ENCODE results near the gene HNRNPL.
"Not testable (repeated sequence)": the region's sequence is repeated elsewhere in the genome, so short reads cannot be mapped to it uniquely, and the experiment has no call there.

HNRNPL gene

DNA sequence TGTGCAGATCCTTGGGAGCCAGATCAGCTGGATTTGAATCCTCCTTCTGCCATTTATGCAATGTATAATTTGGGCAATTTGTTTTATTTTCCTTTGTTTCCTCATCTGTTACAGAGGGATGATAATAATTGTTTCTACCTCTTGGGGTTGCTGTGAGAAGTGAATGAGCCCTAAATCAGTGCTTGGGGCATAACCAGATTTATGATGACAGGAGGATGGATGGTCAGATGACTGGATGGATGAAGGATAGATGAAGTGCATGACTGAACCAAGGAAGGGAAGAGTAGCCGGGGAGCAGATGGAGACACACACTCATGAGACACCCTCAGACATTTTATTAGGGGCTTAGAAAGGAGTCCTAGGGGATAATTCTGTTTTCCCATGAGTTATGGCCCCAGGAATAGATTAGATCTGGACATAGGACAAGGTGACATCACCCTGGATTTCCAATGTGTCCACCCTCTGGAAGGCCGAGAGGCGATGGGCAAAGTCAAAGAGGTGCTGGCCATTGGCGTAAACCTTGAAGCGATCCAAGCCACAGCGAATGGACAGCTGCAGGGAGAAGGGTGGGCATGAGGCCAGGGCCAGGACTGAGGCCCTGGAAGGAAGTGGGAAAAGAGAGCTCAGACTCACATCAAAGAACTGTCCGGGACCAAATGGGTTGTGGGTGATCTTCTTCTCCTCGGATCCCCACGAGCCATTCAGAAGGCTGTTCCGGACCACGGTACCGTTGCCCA, 48.3 kb downstream of the HNRNPL start:
- no peak for DNase-seq (ENCODE audit: low read depth)

DNA sequence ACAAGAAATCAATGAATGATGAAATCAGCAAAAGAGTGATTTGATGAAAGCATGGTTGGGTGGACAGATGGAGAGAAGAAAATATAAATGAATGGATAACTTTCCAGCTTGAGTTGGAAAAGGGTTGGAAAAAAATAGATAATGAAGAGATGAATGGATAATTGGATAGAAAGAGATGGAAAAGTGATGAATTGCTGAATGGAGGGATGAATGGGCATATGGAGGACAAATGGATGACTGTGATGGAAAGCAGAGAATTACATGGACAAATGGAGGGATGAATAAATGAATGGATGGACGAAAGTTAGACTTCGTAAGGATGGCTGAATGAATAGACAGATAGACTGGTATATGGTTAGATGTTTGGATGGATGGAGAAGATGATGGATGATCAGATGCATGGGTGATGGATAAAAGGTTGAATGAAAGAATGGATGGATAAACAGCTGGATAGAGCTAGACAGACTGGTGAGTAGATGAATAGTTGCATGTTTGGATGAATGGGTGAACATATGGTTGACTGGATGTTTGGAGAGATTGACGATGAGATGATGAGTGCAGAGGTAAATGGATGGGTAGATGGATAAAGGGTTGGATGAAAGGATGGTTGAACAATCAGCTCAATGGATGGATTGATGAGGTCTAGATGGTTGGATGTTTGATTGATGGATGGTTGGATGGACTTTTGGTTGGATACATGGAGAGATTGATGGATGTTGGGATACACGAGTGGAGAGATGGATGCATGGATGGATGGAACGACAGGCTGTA, 49.0 kb downstream of the HNRNPL start:
- DNase-seq (ENCODE audit: low read depth) = no peak

DNA sequence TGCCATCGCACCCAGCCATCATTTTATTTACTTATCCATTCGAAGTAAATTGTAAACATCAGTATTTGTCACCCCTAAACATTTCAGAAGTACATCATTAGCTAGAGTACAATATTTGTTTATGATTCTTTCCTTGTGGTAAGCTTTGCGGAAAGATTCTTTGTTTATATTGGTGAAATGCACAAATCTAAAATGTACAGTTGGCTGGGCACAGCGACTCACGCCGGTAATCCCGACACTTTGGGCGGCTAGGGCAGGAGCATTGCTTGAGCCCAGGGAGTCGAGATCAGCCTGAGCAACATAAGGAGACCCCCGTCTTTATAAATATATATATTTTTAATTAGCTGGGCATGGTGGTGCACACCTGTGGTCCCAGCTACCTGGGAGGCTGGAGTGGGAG, 50.7 kb downstream of the HNRNPL start:
- DNase-seq (ENCODE audit: low read depth) = no peak

DNA sequence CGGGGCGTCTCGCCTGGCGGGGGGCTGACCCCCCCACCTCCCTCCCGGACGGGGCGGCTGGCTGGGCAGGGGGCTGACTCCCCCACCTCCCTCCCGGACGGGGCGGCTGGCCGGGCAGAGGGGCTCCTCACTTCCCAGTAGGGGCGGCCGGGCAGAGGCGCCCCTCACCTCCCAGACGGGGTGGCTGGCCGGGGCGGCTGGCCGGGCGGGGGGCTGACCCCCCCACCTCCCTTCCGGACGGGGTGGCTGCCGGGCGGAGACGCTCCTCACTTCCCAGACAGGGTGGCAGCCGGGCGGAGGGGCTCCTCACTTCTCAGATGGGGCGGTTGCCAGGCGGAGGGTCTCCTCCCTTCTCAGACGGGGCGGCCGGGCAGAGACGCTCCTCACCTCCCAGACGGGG, 52.0 kb downstream of the HNRNPL start:
- not testable (repeated sequence) for DNase-seq (ENCODE audit: low read depth)

DNA sequence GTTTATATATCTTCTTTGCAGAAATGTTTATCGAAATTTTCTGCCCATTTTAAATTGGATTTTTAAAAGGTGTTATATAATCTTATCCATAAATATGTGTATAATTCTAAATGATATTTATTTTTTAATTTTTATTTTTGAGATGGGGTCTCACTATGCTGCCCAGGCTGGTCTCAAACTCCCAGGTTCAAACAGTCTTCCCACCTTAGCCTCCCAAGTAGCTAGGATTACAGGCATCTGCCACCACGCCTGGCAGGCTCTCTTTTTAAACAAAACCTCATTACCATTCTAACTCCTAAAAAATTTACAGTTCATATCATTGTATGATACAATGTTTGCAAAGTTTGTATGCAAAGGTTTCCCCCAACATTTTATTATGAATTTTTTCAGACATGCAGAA, 53.6 kb downstream of the HNRNPL start:
- no peak for DNase-seq (ENCODE audit: low read depth)

DNA sequence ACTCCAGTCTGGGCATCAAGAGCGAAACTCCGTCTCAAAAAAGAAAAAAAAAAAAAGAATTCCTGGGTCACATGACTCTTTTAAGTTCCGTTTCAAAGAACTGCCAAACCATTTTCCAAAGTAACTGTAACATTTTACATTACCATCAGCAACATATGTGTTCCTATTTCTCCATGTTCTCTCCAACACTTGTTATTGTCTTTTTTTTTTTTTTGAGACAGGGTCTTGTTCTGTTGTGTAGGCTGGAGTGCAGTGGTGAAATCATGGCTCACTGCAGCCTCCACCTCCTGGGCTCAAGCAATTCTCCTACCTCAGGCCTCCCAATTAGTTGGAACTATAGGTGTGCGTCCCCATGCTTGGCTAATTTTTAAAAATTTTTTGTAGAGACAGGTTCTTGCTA, 54.2 kb downstream of the HNRNPL start:
- DNase-seq (ENCODE audit: low read depth) = no peak

DNA sequence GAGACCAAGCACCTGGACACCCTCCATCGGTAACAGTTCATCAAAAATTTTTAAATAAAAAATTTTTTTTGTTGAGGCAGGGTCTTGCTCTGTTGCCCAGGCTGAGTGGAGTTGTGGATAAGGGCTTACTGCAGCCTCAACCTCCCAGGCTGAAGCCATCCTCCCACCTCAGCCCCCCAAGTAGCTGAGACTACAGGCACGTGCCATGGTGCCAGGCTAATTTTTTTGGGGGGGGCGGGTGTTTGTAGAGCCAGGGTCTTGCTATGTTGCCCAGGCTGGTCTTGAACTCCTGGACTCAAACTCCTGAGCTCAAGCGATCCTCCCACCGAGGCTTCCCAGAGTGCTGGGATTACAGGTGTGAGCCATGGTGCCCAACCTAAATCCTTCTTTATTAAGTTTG, 56.1 kb downstream of the HNRNPL start:
- DNase-seq (ENCODE audit: low read depth) = no peak

DNA sequence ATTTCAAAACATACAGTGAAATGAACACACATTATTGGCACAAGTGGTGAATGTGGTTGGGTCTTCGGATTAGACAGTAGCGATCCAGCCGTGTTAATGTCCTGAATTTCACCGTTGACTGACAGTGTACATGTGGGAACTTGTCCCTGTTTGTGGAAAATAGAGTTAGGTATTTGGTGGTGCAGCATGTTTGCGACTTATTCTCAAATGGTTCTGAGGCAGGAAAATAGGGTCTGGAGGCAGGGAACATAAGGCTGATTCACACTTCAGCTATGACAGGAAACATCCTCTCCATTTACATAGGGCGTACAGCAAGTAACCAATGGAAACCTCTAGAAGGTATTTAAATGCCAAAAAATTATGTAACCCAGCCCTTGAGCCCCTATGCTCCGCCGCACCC, 56.6 kb downstream of the HNRNPL start:
- DNase-seq (ENCODE audit: low read depth) = no peak

DNA sequence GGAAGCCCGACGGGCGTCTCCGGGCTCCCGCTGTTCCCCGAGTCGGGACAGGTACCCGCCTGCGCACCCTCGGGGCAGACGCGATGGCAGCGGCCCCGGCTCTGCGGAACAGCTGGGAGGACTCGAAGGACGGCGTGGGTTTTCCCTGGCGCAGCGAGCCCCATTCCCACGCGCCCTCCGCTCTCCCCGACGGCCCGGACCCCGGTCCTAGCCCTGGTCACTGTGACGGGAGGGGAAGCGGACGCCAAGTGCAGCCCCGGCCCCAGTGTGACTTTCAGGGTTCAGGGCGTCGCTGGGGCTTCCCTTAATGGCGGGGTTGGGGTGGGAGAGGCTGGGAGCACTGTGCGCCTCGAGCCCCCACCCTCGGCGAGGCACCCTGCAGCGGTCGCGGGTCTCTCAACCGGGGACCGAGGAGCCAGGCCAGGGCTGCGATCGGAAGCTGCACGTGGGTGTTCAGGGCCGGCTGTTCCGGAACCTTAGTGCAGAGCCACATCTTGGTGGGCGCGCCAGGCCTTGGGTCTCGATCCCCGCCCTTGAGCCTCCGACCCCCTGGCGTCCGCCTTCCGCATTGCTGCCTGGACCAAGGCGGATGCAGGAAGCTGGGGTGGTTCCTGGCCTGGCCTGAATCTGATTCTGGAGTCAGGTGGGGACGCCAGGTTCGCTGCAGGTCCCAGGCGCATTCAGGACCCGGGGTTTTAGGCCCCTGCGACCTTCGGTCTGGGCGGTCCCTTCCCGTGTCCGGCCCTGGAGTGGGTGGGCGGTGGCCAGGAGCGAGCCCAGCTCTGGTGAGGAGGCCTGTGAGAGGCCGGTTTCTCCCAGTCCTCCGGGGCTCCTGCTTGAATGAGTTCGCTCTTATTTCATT, 57.3 kb downstream of the HNRNPL start:
- no peak for DNase-seq (ENCODE audit: low read depth)

DNA sequence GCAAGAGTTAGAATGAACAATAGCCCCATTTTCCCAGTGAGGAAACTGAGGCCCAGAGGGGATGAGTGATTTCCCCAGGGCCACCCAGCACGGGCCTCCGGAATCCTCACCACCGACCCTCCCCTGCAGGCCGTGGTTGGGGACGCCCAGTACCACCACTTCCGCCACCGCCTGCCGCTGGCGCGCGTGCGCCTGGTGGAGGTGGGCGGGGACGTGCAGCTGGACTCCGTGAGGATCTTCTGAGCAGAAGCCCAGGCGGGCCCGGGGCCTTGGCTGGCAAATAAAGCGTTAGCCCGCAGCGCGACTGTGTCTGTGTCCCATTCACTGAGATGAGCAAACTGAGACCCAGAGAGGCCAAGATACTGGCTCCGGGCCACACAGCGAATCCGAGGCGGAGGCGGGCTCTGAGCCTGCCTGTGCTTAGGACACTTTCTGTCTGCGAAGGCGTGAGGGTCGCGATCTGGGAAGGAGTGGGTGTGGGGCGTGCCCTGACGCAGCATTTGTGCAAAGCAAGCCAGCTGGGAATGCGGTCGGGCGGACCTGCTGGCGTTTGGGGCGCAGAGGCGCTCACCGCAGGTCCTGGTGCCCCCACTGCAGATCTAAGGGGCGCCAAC, 58.2 kb downstream of the HNRNPL start:
- DNase-seq (ENCODE audit: low read depth) = not testable (repeated sequence)

DNA sequence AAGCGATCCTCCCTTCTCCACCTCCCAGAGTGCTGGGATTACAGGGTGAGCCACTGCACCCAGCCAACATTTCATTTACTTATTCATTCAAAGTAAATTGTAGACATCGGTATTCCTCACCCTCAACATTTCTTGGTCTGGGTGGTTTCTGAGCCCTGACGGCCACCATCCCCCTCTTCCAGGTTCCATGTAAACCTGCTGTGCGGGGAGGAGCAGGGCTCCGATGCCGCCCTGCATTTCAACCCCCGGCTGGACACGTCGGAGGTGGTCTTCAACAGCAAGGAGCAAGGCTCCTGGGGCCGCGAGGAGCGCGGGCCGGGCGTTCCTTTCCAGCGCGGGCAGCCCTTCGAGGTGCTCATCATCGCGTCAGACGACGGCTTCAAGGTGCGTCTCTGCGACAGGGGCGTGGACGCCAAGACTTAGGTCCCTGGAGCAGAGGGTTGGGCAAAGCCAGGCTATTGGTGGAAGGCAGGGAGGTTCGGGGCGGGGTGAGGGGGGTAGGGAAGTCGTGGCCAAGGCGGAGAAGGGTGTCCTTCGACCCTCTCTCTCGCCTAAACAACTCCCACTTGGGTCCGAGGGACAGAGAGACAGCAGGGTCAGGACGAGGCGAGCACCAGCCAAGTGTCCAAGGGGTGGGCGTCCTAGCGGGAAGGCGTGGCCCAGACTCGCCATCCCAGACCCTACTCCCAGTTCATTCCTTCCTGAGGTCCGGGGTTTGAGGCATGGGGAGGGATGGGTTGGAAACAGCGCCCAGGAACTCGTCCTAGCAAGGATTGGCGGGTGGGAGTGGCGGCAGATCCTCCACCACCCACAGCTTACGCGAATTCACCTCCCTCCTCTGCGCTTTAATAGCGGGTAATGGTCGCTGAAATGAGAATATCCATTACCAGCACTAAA, 59.0 kb downstream of the HNRNPL start:
- not testable (repeated sequence) for DNase-seq (ENCODE audit: low read depth)

DNA sequence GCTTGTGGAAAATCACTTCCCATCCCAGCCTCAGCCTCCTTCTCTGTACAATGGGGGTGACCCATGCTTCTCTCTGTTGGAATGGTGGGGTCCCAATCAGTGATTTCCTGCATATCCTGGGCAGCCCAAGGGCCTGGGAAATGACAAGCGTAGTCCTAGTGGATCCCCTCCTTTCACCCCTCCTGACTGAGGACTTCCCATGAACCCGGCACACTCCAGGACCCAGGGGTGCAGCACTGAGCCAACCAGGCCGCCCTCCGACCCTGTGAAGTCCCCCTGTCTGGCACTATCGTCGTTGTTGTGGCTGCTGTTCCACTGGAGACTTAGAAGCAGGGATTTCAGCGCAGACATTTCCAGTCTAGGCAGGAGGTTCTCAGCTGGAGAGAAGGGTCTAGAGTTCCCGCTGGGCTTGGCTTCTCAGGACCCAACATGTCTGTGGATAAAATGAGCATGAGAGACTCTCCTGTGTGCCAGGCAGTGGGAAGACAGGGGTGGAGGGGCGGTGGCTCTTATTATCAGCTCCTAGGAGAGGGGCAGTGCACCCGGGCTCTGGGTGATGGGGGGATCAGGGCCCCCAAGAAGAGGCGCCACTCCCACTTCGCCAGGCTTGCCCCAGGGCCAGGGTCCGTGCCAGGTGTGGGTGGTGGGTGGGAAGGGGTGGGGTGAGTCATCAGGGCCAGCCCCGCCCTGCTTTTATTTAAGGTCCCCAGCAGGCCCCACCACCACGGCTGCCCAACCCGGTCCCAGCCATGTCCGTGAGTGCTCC, 61.1 kb downstream of the HNRNPL start, which contains the start of gene LGALS7B:
LGALS7B (plus strand) TSS at position 723 of the 766 bp plus-strand sequence; CDS start at position 750, 27 bp downstream.
- DNase-seq (ENCODE audit: low read depth) = no peak

DNA sequence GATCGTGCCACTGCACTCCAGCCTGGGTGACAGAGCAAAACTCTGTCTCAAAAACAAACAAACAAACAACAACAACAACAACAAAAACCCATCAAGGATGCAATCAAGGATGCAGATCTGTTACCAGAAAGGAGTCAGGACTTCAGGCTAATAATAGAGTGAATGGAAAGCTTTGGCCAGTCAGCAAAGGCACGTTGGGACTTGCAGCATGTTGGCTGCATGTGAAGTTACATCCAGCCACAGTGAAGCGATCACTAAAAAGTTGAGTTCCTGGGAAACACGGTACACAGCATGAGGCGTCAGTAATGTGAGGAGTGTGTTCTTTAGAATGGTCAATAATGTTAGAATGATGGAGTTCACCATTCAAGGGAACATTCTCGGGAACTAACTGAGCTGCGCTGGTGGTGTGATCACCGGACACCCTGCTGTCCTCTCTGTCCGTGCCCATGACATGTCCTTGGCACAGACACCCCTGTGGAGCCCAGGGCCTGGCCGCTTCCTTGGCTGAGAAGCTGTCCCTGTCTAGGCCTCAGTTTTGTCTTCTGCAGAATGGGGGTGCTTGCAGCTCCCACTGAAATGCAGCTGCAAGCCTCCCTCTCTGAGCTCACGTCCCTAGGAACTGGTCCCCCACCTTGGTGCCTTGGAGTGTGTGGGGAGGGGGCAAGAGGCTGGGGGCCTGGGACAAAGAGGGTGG, 63.1 kb downstream of the HNRNPL start:
- DNase-seq (ENCODE audit: low read depth) = no peak
